H1 (cell line): ENCODE data around the gene SLC1A5.

Experiments
- BCL11A ChIP-seq, 2 experiments: IDR thresholded peaks; one replicate each; pipeline ENCODE4 v1.6.1; 2011; ENCODE audit warnings: low read depth in 2 of 2, low read length in 2 of 2, mild to moderate bottlenecking in 2 of 2
- BRCA1 ChIP-seq: IDR thresholded peaks from 2 replicates; pipeline ENCODE4 v1.6.1; 2012; ENCODE audit warnings: low read depth, low read length, improper control_type of control experiment
- CTCF ChIP-seq, 3 experiments: IDR thresholded peaks; 1 replicate in 2 of 3; 2 replicates in 1 of 3; pipeline versions ENCODE4 v1.5.1 to v1.6.1; 2011; ENCODE audit warnings: low read length in 3 of 3, mild to moderate bottlenecking in 3 of 3, inconsistent platforms in 2 of 3, low read depth in 1 of 3, moderate library complexity in 1 of 3; ENCODE audit not compliant: insufficient read depth in 1 of 3; ENCODE audit errors: control extremely low read depth in 1 of 3
- EZH2 ChIP-seq: fragments of 200-600 bp; sonication (generic); IDR thresholded peaks from 2 replicates; pipeline ENCODE4 v1.7.1; 2012; ENCODE audit warnings: low read depth, mild to moderate bottlenecking, moderate library complexity, low read length, inconsistent platforms; ENCODE audit not compliant: severe bottlenecking
- FOSL1 ChIP-seq: IDR thresholded peaks from 2 replicates; pipeline ENCODE4 v1.6.1; 2011; ENCODE audit warnings: mild to moderate bottlenecking, low read depth, low read length, moderate library complexity; ENCODE audit not compliant: insufficient read depth
- HDAC2 ChIP-seq, 2 experiments: fragments of 300-600 bp in 1 of 2; sonication (generic) in 1 of 2; IDR thresholded peaks; 2 replicates each; pipeline ENCODE4 v1.6.1; 2011 to 2012; ENCODE audit warnings: low read depth in 2 of 2, low read length in 2 of 2, mild to moderate bottlenecking in 2 of 2, moderate library complexity in 2 of 2, borderline replicate concordance in 1 of 2, inconsistent platforms in 1 of 2
- PHF8 ChIP-seq: fragments of 200-600 bp; sonication (generic); conservative IDR thresholded peaks from 2 replicates; pipeline ENCODE4 v1.7.1; 2012; ENCODE audit warnings: low read depth, mild to moderate bottlenecking, inconsistent platforms, low read length, moderate library complexity
- POLR2A ChIP-seq, 2 experiments: IDR thresholded peaks; 1 replicate in 1 of 2; 2 replicates in 1 of 2; pipeline ENCODE4 v1.6.1; 2011; ENCODE audit warnings: low read depth in 2 of 2, low read length in 2 of 2, mild to moderate bottlenecking in 2 of 2; ENCODE audit errors: control extremely low read depth in 1 of 2
- POLR2AphosphoS5 ChIP-seq: IDR thresholded peaks from 2 replicates; pipeline ENCODE4 v1.6.1; 2011; ENCODE audit warnings: low read depth, low read length
- RAD21 ChIP-seq, 2 experiments: IDR thresholded peaks in 1 of 2; conservative IDR thresholded peaks in 1 of 2; 2 replicates each; pipeline ENCODE4 v1.6.1; 2011; ENCODE audit warnings: low read depth in 2 of 2, low read length in 2 of 2, improper control_type of control experiment in 1 of 2, inconsistent platforms in 1 of 2, mild to moderate bottlenecking in 1 of 2, moderate library complexity in 1 of 2
- SIN3A ChIP-seq, 2 experiments: IDR thresholded peaks in 1 of 2; conservative IDR thresholded peaks in 1 of 2; 2 replicates each; pipeline ENCODE4 v1.6.1; 2011 to 2012; ENCODE audit warnings: low read length in 2 of 2, improper control_type of control experiment in 1 of 2, low read depth in 1 of 2, mild to moderate bottlenecking in 1 of 2
- TAF1 ChIP-seq: IDR thresholded peaks from 2 replicates; pipeline ENCODE4 v1.6.1; 2011; ENCODE audit warnings: mild to moderate bottlenecking, low read depth, low read length
- TAF7 ChIP-seq: optimal IDR thresholded peaks from 2 replicates; pipeline ENCODE3; 2011; ENCODE audit warnings: low read depth, mild to moderate bottlenecking, inconsistent platforms, low read length, moderate library complexity, borderline replicate concordance
- YY1 ChIP-seq: IDR thresholded peaks from 2 replicates; pipeline ENCODE4 v1.6.1; 2011; ENCODE audit warnings: low read depth, mild to moderate bottlenecking, low read length

GRCh38 chr19:46725859-46726393 is 62.5 kb downstream of the SLC1A5 start:
- TF ChIP-seq CTCF (IDR thresholded peaks at IDR 0.05; ENCODE audit: control extremely low read depth in 1 of 3, insufficient read depth in 1 of 3, low read depth in 1 of 3, low read length in 3 of 3): no peak
- no peak for TF ChIP-seq POLR2AphosphoS5
- no peak for TF ChIP-seq SIN3A (conservative IDR thresholded peaks at IDR 0.05 in 1 of 2, IDR thresholded peaks at IDR 0.05 in 1 of 2; ENCODE audit: low read depth in 1 of 2, low read length in 2 of 2)
- no peak for TF ChIP-seq RAD21 (IDR thresholded peaks at IDR 0.05 in 1 of 2, conservative IDR thresholded peaks at IDR 0.05 in 1 of 2; ENCODE audit: low read depth in 2 of 2, low read length in 2 of 2)
- TF ChIP-seq YY1: no peak
- TF ChIP-seq PHF8: no peak
- TF ChIP-seq HDAC2 (IDR thresholded peaks at IDR 0.05; ENCODE audit: borderline replicate concordance in 1 of 2, low read depth in 2 of 2, low read length in 2 of 2): no peak
- TF ChIP-seq EZH2: no peak
- TF ChIP-seq BRCA1: no peak
- TF ChIP-seq FOSL1: no peak
- TF ChIP-seq BCL11A (IDR thresholded peaks at IDR 0.05; ENCODE audit: low read depth in 2 of 2, low read length in 2 of 2): no peak
- no peak for TF ChIP-seq POLR2A (IDR thresholded peaks at IDR 0.05; ENCODE audit: control extremely low read depth in 1 of 2, low read depth in 2 of 2, low read length in 2 of 2)
- TF ChIP-seq TAF1: no peak
- no peak for TF ChIP-seq TAF7
